ENCODE measurements around the gene GTPBP4.

The GTPBP4 gene

DNA sequence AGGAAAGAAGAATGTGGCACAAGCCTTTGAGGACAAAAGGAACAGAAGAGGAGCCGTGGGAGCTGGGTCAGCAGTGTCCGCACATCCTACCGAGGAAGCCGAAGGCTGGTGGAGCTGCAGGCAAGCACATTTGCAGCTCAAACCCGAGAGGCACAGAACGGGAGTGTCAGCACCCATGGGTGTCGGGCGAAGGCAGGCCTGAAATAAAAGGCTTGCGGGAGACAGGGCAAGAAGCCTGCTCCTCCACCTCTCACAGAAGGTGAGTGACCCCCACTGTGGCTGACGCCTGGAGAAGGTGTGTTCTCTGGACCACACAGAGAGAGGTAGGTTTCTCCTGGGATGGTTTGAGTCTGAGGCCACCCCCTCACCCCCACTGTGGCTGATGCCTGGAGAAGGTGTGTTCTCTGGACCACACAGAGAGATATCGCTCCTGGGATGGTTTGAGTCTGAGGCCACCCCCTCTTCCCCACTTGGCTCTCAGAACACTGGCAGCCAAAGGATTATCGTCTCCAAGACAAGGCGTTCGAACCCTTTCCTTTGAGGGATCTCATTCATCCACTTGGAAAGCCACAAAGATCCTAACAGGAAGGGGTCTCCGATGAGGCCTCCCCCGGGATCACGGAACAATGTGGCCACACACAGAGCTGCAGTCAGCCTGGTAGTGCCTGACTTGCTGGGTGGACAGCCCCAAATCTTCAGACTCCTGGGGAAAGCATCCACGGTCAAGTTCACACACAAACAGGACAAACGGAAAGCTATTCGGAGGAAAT, 21.6 kb upstream of the GTPBP4 start:
- DNase-seq (ENCODE audit: low spot score) = no peak

DNA sequence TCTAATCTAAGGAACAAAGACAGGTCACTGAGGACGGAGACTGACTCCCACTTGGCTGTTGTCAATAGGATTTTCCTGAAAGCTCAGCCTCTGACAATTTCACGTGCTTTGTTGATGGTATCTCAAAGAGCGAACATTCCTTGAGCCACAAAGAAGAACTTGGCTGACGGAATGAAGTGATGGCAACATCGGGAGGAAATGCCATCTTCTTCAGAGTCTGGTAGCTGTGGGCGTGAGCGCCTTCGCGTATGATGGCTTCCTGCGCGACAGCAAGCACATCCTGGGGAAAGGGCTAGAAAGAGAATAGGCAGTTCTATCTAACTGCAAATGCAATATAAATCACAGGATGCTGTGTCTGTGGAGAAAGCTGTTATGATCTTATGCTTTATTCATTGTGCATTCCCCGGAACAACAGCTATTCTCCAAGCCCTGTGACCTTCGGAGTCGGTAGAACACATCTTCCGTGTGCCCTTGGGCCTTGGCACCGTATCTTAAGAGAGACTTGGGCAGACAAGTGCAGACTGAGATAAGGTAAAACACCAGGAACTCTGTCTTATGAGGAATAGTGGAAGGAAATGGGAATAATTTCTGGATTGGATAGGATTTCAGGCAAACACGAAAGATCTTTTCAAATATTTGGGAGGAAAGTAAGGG, 19.6 kb upstream of the GTPBP4 start:
- DNase-seq (ENCODE audit: low spot score) = no peak

DNA sequence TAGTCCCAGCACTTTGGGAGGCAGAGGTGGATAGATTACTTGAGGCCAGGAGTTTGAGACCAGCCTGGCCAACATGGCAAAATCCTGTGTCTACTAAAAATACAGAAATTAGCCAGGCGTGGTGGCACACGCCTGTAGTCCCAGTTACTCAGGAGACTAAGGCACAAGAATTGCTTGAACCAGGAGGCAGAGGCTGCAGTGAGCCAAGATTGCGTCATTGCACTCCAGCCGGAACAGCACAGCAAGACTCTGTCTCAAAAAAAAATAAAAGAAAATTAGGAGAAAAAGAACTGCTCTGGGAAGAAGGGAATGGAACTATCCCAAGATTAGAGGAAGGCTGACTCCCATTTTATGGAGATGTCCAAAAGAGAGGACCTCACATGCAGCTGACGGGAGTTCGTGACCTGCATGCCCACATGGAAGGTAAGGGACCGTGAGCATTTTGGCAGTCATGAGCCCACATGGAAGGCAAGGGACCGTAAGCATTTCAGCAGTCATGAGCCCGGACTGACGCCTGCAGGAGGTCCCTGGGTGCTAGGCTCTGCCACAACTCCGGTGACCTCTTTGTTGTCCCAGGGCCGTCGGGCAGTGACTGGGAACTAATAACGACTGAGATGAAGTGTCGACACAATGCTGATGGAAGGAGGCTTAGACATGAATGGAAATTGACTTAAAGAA, 18.6 kb upstream of the GTPBP4 start:
- DNase-seq (ENCODE audit: low spot score) = no peak

DNA sequence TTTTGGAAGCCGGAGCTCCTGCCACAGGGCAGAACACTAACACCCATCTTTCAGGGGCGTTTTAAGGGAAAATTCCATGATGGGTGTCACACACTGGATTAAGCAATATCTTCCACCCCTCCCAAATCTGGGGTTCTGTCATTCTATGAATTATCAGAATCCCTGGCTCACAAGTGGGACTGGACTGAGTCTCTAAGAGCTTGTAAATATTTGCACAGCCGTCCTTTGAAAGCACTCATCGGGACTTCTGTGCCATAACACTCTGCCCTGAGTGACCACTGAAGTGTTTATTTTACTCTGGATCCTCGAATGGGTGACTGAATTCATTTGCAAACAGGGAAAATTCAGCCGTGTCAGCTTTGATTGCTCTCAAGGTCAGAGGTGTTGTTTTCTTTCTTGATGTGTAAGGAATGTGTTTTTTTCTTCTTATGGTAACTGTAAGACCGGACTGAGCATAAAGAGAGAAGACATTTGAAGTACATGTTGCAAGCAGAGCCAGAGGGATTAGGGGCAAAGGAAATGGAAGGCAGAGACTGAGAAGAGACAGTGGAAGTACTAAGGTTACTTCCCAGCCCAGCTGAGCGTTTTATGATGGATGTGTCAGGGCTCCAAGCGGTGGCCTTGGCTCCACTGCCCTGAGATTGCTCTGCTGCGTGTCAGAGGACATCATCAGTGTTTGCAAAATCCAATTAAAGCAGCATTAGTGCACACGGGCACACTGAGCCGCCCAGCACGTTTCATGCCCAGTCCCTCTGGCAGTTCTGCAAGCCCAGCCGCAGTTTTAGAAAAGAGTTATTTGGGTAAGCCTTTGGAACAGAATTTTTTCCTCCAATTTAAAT, 17.7 kb upstream of the GTPBP4 start:
- DNase-seq (ENCODE audit: low spot score) = no peak

DNA sequence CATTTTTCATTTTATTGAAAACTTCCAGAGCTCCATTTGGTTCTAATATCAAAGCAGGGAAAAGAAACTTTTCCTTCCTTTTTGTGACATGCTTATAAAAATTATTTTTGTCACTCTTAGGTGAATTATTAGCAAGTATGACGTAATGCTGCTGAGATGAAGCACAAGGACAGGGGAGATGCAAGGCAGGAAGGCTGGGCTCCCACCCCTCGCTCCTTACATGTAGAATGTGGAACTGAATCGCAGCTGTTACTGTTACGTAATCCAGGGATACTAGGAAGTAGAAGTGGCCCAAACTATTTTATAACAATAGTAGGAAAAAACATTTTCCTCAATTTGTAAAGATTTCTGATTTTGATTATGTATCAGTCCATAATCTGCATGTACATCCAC, 17.1 kb upstream of the GTPBP4 start:
- DNase-seq (ENCODE audit: low spot score) = no peak

- no peak for DNase-seq (ENCODE audit: low spot score)
These were observed 16.6 kb upstream of the GTPBP4 start for GRCh38 chr10:971613-972012.

DNA sequence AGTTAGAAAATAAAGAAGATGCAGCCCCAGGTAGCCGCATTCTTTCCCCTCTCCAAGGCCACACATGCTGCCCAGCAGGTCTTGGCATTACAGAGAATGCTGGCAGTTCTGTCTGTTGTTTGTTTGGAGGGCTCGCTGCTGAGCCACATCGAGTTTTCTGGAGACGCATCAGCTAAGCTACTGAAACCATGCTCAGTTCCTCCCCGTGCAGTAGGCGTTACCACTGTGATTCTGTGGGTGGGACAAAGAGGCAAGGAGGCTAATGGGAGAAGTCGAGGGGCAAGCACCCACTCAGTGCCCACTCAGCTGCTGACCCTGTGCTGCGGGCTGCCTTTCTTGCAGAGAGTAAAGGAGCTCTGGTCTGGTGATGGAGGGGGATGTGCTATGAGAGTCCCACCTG, 15.5 kb upstream of the GTPBP4 start:
- DNase-seq (ENCODE audit: low spot score) = no peak

DNA sequence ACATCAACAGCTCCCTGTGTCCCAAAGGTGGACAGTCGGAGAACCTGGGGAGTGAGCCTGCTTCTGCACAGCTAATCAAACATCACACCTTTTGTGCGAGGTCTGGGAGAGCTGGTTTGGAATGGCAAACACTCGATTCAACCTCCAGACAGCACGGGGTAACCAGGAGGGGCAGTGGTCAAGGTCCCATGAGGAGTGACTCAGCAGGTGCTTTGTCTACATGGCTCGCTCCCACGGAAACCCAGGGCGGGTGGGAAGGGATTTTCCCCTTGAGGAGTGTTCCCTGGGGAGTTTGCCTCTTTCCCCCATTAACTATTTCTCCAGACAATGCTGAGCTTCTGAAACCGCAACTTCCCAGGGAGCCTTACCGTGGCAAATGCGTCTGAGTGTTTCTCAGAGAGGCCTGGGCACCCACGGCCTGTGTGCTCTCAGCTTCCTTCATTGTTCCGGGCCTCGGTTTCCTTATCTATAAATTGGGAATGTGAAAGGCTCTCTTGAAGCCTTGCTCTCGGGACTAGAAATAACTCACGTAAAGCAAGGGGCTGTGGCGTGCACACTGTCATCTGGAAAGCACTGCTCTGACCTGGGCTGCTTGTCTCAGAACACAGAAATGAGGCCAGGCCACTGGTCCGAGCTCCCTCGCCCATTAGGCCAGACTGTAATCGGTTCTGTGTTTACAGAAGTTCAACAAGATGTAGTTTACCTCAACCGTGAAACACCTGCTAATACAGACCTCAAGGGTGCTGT, 14.0 kb upstream of the GTPBP4 start:
- no peak for DNase-seq (ENCODE audit: low spot score)

DNA sequence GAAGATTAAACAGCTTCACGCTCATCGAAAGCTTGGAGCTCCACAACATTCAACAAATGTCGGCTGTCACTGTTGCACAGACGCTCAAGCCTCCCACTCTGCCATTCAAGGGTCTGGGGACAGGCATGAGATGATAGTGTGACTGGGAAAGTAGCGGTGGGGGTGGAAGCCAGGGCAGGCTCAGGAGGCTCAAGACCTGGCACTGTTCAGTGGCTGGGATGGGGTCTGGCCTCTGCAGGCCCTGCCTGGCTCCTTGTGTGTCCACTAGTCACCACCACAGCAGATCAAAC, 13.5 kb upstream of the GTPBP4 start:
- DNase-seq (ENCODE audit: low spot score) = no peak

DNA sequence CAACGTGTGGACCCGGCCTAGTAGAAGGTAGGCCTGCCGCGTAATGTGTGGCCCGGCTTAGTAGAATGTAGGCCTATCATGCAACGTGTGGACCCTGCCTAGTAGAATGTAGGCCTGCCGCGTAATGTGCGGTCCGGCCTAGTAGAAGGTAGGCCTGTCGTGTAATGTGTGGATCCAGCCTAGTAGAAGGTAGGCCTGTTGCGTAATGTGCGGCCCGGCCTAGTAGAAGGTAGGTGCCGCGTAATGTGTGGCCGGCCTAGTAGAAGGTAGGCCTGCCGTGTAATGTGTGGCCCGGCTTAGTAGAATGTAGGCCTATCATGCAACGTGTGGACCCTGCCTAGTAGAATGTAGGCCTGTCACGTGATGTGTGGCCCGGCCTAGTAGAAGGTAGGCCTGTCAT, 11.9 kb upstream of the GTPBP4 start:
- no peak for DNase-seq (ENCODE audit: low spot score)

GRCh38 chr10:978826-979421, 9.3 kb upstream of the GTPBP4 start:
- DNase-seq (ENCODE audit: low spot score) = no peak

GRCh38 chr10:980468-981093, 7.7 kb upstream of the GTPBP4 start:
- DNase-seq (ENCODE audit: low spot score) = no peak

DNA sequence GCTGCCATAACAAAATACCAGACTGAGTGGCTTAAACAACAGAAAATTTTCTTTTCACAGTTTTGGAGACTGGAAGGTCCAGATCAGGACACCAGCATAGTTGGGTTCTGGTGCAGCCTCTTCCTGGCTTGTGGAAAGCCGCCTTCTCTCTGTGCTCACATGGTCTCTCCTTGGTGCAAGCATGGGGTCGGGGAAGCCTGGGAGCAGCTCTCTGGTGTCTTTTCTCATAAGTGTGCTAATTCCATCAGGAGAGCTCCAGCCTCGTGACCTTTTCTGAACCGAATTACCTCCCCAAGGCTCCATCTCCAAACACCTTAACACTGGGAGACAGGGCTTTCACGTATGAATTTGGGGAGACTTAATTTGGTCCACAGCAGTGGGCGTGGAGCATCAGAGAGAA, 4.8 kb upstream of the GTPBP4 start:
- DNase-seq (ENCODE audit: low spot score) = no peak

DNA sequence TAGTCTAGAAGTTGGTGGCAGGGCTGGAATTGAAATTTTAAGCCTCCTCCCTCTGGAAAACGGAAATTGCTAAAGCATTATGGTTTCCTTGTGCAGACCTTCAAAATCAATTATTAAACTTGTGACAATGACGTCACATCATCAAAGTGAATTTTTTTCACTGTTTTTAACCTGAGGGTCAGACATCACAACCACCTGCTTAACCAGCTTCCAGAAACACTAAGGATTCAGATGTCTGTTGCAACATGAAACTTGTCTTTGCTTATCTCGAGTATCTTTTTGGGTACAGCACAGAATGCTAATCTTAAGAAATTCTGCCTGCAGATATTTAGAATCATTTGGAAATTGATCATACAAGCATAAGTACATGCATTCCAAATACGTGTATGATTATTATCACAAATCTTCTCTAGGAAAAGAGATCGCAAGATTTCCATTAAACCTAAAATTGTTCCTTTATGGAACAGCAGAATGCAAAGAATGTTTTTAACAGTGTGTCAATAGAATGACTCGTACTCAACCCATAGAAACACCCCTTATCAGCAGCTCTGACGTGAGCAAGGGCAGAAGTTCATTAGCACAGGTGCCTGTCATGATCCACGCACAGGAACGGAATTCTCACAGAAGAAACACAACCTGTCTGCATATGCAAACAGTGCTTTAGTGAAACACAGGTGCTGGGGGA, 4.1 kb upstream of the GTPBP4 start:
- DNase-seq (ENCODE audit: low spot score) = no peak

DNA sequence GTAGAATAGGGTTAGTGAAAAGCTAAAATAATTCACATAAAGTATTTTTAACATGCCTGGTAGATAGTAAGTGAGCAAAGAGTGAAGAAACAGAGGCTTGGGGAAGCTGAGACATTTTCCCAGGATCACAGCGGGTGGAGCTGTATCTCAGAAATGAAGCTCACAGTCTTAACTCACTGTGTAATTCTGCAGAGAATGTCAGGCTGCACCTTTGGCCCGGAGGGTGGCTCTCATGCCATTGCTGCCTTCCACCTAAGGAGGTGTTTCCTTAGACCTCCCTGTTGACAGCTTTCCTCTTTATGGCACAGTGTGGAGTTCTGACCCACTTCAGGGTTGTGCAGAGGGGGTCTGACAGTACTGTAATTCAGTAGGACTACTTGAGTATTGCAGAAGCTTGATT, 2.9 kb upstream of the GTPBP4 start:
- no peak for DNase-seq (ENCODE audit: low spot score)

DNA sequence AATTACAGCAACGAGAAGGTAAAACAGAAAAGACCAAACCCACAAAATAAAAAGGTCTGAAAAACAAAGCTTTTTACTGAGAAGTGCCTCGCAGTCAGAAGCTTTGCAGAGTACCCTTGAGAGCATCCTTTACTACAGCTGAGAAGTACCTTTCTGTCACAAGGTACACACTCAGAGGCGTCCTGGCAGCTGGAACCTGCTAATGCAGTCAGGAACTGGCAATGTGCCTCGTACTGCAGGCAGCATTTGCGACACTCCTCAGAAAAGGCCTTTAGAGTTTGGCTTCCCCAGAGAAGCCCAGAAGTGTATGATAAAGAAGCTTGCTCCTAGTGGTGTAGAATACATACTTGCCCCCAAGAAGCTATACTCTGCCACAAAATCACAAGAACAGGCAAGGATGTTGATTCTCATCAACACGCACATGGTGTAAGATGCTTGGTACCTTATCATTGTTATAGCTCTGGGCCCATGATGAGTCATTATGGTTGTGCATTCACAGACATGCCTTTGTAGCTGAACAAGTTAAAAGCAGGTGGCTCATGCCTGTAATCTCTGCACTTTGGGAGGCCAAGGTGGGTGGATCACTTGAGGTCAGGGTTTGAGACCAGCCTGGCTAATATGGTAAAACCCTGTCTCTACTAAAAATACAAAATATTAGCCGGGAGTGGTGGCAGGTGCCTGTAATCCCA, 2.0 kb upstream of the GTPBP4 start:
- no peak for DNase-seq (ENCODE audit: low spot score)

DNA sequence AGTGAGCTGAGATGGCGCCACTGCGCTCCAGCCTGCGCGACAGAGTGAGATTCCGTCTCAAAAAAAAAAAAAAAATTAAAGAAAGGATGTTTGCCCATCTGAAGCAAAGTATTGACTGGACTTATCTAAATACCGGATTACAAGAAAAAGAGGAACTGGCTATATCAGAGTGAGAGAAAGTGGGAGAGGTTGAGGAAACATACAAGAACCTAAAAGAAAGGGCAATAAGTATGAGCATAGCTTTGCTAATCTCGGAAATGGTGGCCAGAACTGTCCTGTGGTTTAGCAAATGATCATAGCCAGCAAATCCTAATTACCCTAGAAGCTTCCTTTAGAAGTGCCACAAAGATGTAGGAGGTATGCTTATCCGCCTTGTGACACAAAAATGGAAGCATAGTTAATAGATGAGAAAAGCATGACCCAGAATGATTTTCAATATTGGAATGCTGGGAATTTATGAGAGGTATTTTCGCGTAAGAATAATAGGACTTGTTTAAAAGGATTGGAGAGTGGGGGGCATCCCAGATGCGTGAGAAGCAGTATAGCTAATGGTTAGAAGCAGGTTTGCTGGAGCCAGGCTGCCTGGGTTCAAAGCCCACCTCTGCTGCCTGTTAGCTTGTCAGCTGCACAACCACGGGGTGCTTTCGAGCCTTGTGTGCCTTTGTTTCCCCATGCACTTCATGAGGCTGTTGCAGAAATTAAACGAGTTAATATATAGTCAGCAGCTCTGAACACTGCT, 1.2 kb upstream of the GTPBP4 start:
- no peak for DNase-seq (ENCODE audit: low spot score)

DNA sequence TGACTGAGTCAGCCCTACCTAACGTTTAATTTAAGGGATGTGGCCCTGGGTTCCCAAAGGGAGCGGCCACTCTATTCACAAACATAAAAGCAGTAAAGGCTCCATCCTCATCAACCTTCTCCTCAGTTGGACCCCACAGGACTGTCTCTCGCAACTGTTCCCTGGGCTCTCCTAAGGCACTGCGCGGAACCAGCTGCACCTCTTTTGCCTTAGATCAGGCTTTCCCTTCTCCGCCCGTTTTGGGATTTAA, 689 bp upstream of the GTPBP4 start:
- DNase-seq (ENCODE audit: low spot score) = no peak

Data from CD4-positive, alpha-beta T cell treated with Interleukin-6 at 100 ng/mL for 8 hours (primary cell).